HG03060 (cell line): Measurements from ENCODE around the gene GAB4.
"Not testable (repeated sequence)": the region's sequence is repeated elsewhere in the genome, so short reads cannot be mapped to it uniquely, and the experiment has no call there.

Experiments
- ATAC-seq: cut with Tn5 transposase; IDR thresholded peaks from one replicate; pipeline ENCODE4 v1.9.1; 2021; ENCODE audit warnings: low read depth, moderate number of reproducible peaks; ENCODE audit not compliant: unreplicated experiment

The GAB4 gene

GRCh38 chr22:17007852-17008731 lies at the start of gene GAB4:
TSS of gene GAB4 (minus strand) at chr22:17008222. CDS start at chr22:17008114, 108 bp downstream.
- ATAC-seq, result no peak

GRCh38 chr22:17056807-17057206 lies 48.8 kb upstream of the GAB4 start:
- ATAC-seq, result no peak

- no peak for ATAC-seq
Measured at GRCh38 chr22:17056058-17056457, 48.0 kb upstream of the GAB4 start.

- ATAC-seq, result no peak
Measured at GRCh38 chr22:17047656-17048055, 39.6 kb upstream of the GAB4 start.

GRCh38 chr22:17046566-17047348 lies 38.7 kb upstream of the GAB4 start:
- no peak for ATAC-seq

GRCh38 chr22:17043521-17043920 lies 35.5 kb upstream of the GAB4 start:
- ATAC-seq, result no peak

- not testable (repeated sequence) for ATAC-seq
Measured at GRCh38 chr22:17036842-17037711, 29.1 kb upstream of the GAB4 start.

GRCh38 chr22:17035976-17036841 lies 28.2 kb upstream of the GAB4 start:
- not testable (repeated sequence) for ATAC-seq

- no peak for ATAC-seq
Measured at GRCh38 chr22:17035246-17035645, 27.2 kb upstream of the GAB4 start.

- not testable (repeated sequence) for ATAC-seq
Measured at GRCh38 chr22:17034532-17034931, 26.5 kb upstream of the GAB4 start.

- not testable (repeated sequence) for ATAC-seq
Measured at GRCh38 chr22:17032277-17032676, 24.3 kb upstream of the GAB4 start.

GRCh38 chr22:17024380-17024779 lies 16.4 kb upstream of the GAB4 start:
- ATAC-seq, result not testable (repeated sequence)

- ATAC-seq, result not testable (repeated sequence)
Measured at GRCh38 chr22:17015552-17015951, 7.5 kb upstream of the GAB4 start.

GRCh38 chr22:17014101-17014440 lies 6.0 kb upstream of the GAB4 start:
- ATAC-seq, result not testable (repeated sequence)

GRCh38 chr22:17013396-17014100 lies 5.5 kb upstream of the GAB4 start:
- ATAC-seq, result no peak

GRCh38 chr22:17012267-17012666 lies 4.2 kb upstream of the GAB4 start:
- no peak for ATAC-seq

GRCh38 chr22:17009640-17010291 lies 1.7 kb upstream of the GAB4 start:
- ATAC-seq, result no peak

- ATAC-seq, result no peak
Measured at GRCh38 chr22:17007257-17007656, 765 bp downstream of the GAB4 start.

- ATAC-seq, result no peak
Measured at GRCh38 chr22:16989915-16990314, 18.1 kb downstream of the GAB4 start.
